ENCODE results near the gene HACD1.

DNA sequence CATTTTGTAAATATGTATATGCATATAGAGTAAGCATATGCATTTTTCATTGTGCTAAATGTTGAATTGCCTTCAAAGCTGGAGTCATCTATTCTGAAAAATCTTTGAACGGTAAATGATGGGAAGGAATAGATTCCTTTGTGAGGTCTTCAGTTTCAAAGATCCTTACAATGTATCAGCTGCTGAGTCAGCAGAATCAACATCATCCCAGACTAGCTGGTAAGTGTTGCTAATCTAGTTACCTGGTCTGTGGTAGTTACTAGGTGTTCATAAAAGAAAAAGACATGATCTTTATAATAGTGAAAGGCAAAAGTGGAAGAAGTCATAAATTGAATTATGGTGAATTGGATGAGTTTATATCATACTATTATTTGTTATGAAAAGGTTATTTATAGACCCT lies 16.2 kb upstream of the HACD1 start:
- no peak for TF ChIP-seq POLR2A (IDR thresholded peaks at IDR 0.05)
- no peak for TF ChIP-seq CTCF (IDR thresholded peaks at IDR 0.05)

Data from heart left ventricle (tissue), 13 donors.